ENCODE measurements around the gene ARL8A.

GRCh38 chr1:202105571-202106339, 38.8 kb downstream of the ARL8A start:
- TF ChIP-seq CTCF (IDR thresholded peaks at IDR 0.05) (no peak), POLR2A (IDR thresholded peaks at IDR 0.05) (no peak)

All from esophagus squamous epithelium (tissue), 4 donors.